Kidney (tissue), 14 donors: ENCODE results near the gene ROR1. TPM values are rescaled to one million over a fixed set of nuclear protein-coding genes. Genes with fewer than 3 reads are reported as not detected.
"Not testable (repeated sequence)": the region's sequence is repeated elsewhere in the genome, so short reads cannot be mapped to it uniquely, and the experiment has no call there.

Source experiments
- DNase-seq, 5 donors: peaks; one replicate each; pipeline ENCODE4 v3.0.0-alpha.2; 2013 to 2020
- FAIRE-seq: peaks from 2 replicates; lab custom pipeline; 2012; peaks lifted over from hg19 to GRCh38; lab: Jason Lieb, UNC
- H3K27ac ChIP-seq, 2 donors: one replicate each; pipeline ENCODE4 v1.7.0; 2013; ENCODE audit warnings: low read depth in 2 of 2, low read length in 2 of 2, inconsistent platforms in 1 of 2
- H3K27me3 ChIP-seq: one replicate; pipeline ENCODE4 v1.7.1; 2013; ENCODE audit warnings: low read length, inconsistent platforms; ENCODE audit not compliant: control insufficient read depth, insufficient read depth
- H3K36me3 ChIP-seq, 3 donors: one replicate each; pipeline versions ENCODE4 v1.7.0 to v1.7.1; 2013; ENCODE audit warnings: low read length in 3 of 3, control low read depth in 1 of 3, inconsistent platforms in 1 of 3; ENCODE audit not compliant: insufficient read depth in 3 of 3, control insufficient read depth in 2 of 3
- H3K4me1 ChIP-seq, 3 donors: one replicate each; pipeline versions ENCODE4 v1.7.0 to v1.7.1; 2013; ENCODE audit warnings: low read length in 3 of 3, inconsistent platforms in 1 of 3, low read depth in 1 of 3; ENCODE audit not compliant: control insufficient read depth in 2 of 3, insufficient read depth in 2 of 3
- H3K4me3 ChIP-seq, 3 donors: one replicate each; pipeline versions ENCODE4 v1.7.0 to v1.8.1; 2013; ENCODE audit warnings: low read length in 3 of 3, control low read depth in 1 of 3, inconsistent platforms in 1 of 3
- H3K9ac ChIP-seq, 3 donors: one replicate each; pipeline versions ENCODE4 v1.7.0 to v1.7.1; 2013; ENCODE audit warnings: low read length in 3 of 3, control low read depth in 1 of 3, inconsistent platforms in 1 of 3
- H3K9me3 ChIP-seq, 3 donors: one replicate each; pipeline versions ENCODE4 v1.7.0 to v1.7.1; 2013; ENCODE audit warnings: low read length in 3 of 3, control low read depth in 1 of 3, inconsistent platforms in 1 of 3; ENCODE audit not compliant: control insufficient read depth in 2 of 3, insufficient read depth in 1 of 3
- intact Hi-C: fragments of 100-400 bp; cut with DNase I; formaldehyde crosslinking; loops from one replicate; pipeline ENCODE4 v1.11.1; 2022
- polyA plus RNA-seq: library from polyadenylated mRNA; stranded (reverse); fragments of 350-450 nt; fragmentation: Illumina TruSeq; extraction: RNeasy Lipid Tissue Mini Kit (QIAGEN cat#74804); gene quantifications from one replicate; pipeline ENCODE4 v1.2.3, GENCODE V29; 2014; ENCODE audit warnings: low read depth, low replicate concordance; ENCODE audit not compliant: insufficient read depth
- total RNA-seq: library from RNA; stranded (reverse); fragmentation: NEBNext Ultra II Directional; extraction: Animal tissue kit (Norgen Biotek cat#: 25700); gene quantifications from one replicate; pipeline ENCODE4 v1.2.1, GENCODE V29; 2021
- TF ChIP-seq, protein P1 (sequence below): IDR thresholded peaks from 3 replicates; pipeline ENCODE4 v1.5.1; 2012; ENCODE audit warnings: mild to moderate bottlenecking, moderate library complexity, borderline replicate concordance; ENCODE audit not compliant: insufficient read depth; ENCODE audit errors: extremely low read depth
- donor health status: control.
- donor health status: control.
- donor health status: control.
- donor health status: control.
- donor health status: control.
- donor health status: DM: yes; HTN: yes; CAD: no.
- donor health status: Normal renal cell carcinoma (clear cell type).

The ROR1 gene
- total and polyA plus RNA-seq, 2 donors from 2014 or later = 0.77 to 8.0 TPM

DNA sequence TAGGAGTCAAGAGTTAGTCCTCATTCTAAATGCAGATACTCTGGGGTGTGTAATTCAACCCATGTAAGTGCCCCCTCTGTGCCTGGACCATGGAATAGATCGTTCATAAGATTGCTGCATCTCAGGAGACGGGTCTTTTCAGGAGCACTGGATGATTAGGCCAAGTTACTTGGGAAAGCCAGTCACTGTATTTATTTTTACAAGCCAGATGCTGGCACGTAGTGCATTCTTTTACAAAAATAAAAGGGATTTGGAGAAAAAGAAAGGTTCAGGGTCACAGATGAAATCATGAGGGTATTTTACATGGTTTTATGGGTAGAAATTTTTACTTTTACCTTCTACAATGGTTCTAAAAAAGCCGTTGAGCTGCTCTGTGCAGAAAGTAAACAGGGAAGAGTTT is 327.0 kb downstream of the ROR1 start:
- H3K27ac ChIP-seq = no peak overlapping the region
- peaks cover 0 to 4% (median 0%) of the 10 kb centered on the region in 3 donors for H3K4me1 ChIP-seq
- FAIRE-seq (no peak), DNase-seq (no peak)
- intact Hi-C loops = no loop called here
- H3K27me3 ChIP-seq = no peaks in the 10 kb centered on the region
- H3K4me3 ChIP-seq = no peak overlapping the region
- no peak overlapping the region for H3K9ac ChIP-seq
- TF ChIP-seq, protein P1, sequence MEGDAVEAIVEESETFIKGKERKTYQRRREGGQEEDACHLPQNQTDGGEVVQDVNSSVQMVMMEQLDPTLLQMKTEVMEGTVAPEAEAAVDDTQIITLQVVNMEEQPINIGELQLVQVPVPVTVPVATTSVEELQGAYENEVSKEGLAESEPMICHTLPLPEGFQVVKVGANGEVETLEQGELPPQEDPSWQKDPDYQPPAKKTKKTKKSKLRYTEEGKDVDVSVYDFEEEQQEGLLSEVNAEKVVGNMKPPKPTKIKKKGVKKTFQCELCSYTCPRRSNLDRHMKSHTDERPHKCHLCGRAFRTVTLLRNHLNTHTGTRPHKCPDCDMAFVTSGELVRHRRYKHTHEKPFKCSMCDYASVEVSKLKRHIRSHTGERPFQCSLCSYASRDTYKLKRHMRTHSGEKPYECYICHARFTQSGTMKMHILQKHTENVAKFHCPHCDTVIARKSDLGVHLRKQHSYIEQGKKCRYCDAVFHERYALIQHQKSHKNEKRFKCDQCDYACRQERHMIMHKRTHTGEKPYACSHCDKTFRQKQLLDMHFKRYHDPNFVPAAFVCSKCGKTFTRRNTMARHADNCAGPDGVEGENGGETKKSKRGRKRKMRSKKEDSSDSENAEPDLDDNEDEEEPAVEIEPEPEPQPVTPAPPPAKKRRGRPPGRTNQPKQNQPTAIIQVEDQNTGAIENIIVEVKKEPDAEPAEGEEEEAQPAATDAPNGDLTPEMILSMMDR = no peak
- H3K9me3 ChIP-seq = no peaks in the 10 kb centered on the region
- H3K36me3 ChIP-seq = no peaks in the 10 kb centered on the region

DNA sequence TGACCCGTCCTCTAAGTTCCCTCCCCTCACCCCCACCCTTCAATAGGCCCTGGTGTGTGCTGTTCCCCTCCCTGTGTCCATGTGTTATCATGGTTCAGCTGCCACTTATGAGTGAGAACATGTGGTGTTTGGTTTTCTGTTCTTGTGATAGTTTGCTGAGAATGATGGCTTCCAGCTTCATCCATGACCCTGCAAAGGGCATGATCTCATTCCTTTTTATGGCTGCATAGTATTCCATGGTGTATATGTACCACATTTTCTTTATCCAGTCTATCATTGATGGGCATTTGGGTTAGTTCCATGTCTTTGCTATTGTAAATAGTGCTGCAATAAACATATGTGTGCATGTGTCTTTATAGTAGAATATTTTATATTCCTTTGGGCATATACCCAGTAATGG is 330.8 kb downstream of the ROR1 start:
- FAIRE-seq, H3K36me3 ChIP-seq, DNase-seq, H3K27ac ChIP-seq, intact Hi-C loops, H3K9ac ChIP-seq, H3K27me3 ChIP-seq, H3K9me3 ChIP-seq, H3K4me1 ChIP-seq, H3K4me3 ChIP-seq: not testable (repeated sequence)

DNA sequence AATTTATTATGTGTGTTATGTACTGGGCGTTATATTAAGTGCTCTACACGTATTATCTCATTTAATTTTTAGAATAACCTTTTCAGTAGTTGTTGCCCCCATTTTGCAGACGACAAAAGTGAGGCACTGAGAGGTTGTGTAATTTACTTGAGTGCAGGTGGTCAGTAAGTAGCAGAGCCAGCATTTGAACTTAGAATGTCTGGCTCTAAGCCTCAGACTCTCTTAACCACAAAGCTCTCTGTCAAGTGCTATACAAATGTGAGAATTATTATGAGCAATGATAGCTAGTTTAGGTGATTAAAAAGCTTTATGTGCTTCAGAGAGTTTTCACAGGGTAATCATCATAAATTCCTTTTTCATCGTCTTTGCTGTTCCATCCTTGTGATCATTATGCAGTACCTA is 333.3 kb downstream of the ROR1 start:
- H3K4me1 ChIP-seq = no peaks in the 10 kb centered on the region
- DNase-seq (no peak), FAIRE-seq (no peak)
- TF ChIP-seq, protein P1 = no peak
- H3K27me3 ChIP-seq = no peaks in the 10 kb centered on the region
- H3K9me3 ChIP-seq = no peaks in the 10 kb centered on the region
- H3K4me3 ChIP-seq = no peak overlapping the region
- H3K36me3 ChIP-seq = no peaks in the 10 kb centered on the region
- no peak overlapping the region for H3K9ac ChIP-seq
- no peak overlapping the region for H3K27ac ChIP-seq
- intact Hi-C loops = no loop called here

DNA sequence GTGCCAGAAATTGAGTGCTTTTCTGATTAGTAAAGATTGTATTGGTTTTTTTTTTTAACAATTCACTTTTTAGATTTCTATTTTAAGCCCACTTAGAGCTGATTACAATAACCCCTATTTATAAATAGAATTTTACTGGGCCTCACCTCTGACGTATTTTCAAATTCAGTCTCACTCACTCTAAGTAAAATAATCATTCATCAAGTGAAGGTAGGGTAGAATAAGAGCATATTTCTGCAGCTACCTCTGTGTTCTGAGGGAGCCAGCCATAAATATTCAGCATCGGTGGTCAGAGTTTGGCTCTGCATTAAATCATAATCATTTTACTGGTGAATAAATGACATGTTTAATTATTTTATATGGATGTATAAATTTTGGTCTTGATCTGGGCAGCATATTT is 333.8 kb downstream of the ROR1 start:
- no peak for FAIRE-seq
- intact Hi-C loops = no loop called here

More for the DNA sequence above, 333.8 kb downstream of the ROR1 start:
- Histone ChIP-seq H3K9ac (no peak overlapping the region), H3K27ac (no peak overlapping the region), H3K27me3 (no peaks in the 10 kb centered on the region), H3K9me3 (no peaks in the 10 kb centered on the region), H3K4me3 (no peak overlapping the region), H3K4me1 (no peaks in the 10 kb centered on the region), H3K36me3 (no peaks in the 10 kb centered on the region)
- no peak for DNase-seq
- TF ChIP-seq, protein P1 = no peak
